Activated naive CD4-positive, alpha-beta T cell treated with anti-CD3 and anti-CD28 coated beads for 36 hours (primary cell): ENCODE results near the gene SIDT2. TPM values are rescaled to one million over a fixed set of nuclear protein-coding genes. Genes with fewer than 3 reads are reported as not detected.

ENCODE experiments used
- CTCF ChIA-PET: fragments of 350-600 bp; sonication (Branson Sonifier 250); formaldehyde crosslinking; loops from one replicate; lab custom pipeline; 2021; ENCODE audit warnings: antibody characterized with exemption; lab: Charles Lee
- DNase-seq: peaks from one replicate; pipeline ENCODE4 v3.0.0-alpha.2; 2020
- H3K27ac Mint-ChIP-seq: one replicate; pipeline ENCODE4 v1.8.0; 2021; ENCODE audit warnings: mild to moderate bottlenecking, mixed read lengths
- H3K27me3 Mint-ChIP-seq: one replicate; pipeline ENCODE4 v1.8.0; 2021; ENCODE audit warnings: low read depth, mixed read lengths
- H3K36me3 Mint-ChIP-seq: one replicate; pipeline ENCODE4 v1.8.0; 2021; ENCODE audit warnings: low read depth, mixed read lengths
- H3K4me1 Mint-ChIP-seq: one replicate; pipeline ENCODE4 v1.8.0; 2021; ENCODE audit warnings: low read depth, mixed read lengths
- H3K4me3 Mint-ChIP-seq: one replicate; pipeline ENCODE4 v1.8.0; 2021; ENCODE audit warnings: mild to moderate bottlenecking, moderate library complexity, mixed read lengths
- H3K9me3 Mint-ChIP-seq: one replicate; pipeline ENCODE4 v1.8.0; 2021; ENCODE audit warnings: mixed read lengths
- intact Hi-C: fragments of 100-400 bp; cut with micrococcal nuclease; formaldehyde crosslinking; loops from one replicate; pipeline ENCODE4 v1.15.1; 2023
- total RNA-seq, 2 experiments: library from RNA; stranded (reverse); gene quantifications; one replicate each; pipeline ENCODE4 v1.2.3, GENCODE V29; 2021

The SIDT2 gene
- total RNA-seq, 2 experiments from 2014 or later: 23.9 to 25.6 TPM

GRCh38 chr11:117193130-117194020, 14.8 kb downstream of the SIDT2 start:
- Mint-ChIP-seq H3K9me3 (no peaks in the 10 kb centered on the region), H3K27me3 (no peaks in the 10 kb centered on the region), H3K36me3 (peaks cover 8% of the 10 kb centered on the region), H3K4me1 (no peaks in the 10 kb centered on the region), H3K4me3 (no peak overlapping the region), H3K27ac (peak overlapping the region; percentile 36)
- intact Hi-C loops: no loop called here
- CTCF ChIA-PET: interaction anchor here (1.1 kb wide), 2 partner anchors 13 to 34 kb away, joined by 3 to 4 read pairs; no protein-coding TSS in a partner anchor
- no peak for DNase-seq

- intact Hi-C loops: no loop called here
- Mint-ChIP-seq H3K4me1 (no peaks in the 10 kb centered on the region), H3K9me3 (no peaks in the 10 kb centered on the region), H3K27ac (peak overlapping the region; percentile 32), H3K27me3 (no peaks in the 10 kb centered on the region), H3K4me3 (no peak overlapping the region), H3K36me3 (peaks cover 8% of the 10 kb centered on the region)
- CTCF ChIA-PET: interaction anchor here (1.1 kb wide), 2 partner anchors 13 to 33 kb away, joined by 3 to 4 read pairs; no protein-coding TSS in a partner anchor
- DNase-seq: no peak
Observed at GRCh38 chr11:117194267-117194666, 15.7 kb downstream of the SIDT2 start.

- no peak overlapping the region for H3K4me3 Mint-ChIP-seq
- no peak overlapping the region for H3K27ac Mint-ChIP-seq
- peaks cover 8% of the 10 kb centered on the region for H3K36me3 Mint-ChIP-seq
- DNase-seq: no peak
- H3K4me1 Mint-ChIP-seq: no peaks in the 10 kb centered on the region
- intact Hi-C loops: no loop called here
- CTCF ChIA-PET: interaction anchor here (1.2 kb wide), 1 partner anchor 12 kb away, joined by 3 read pairs; no protein-coding TSS in a partner anchor
- H3K9me3 Mint-ChIP-seq: no peaks in the 10 kb centered on the region
- no peaks in the 10 kb centered on the region for H3K27me3 Mint-ChIP-seq
Observed at GRCh38 chr11:117195258-117195657, 16.7 kb downstream of the SIDT2 start.

- DNase-seq: no peak
- H3K4me1 Mint-ChIP-seq: no peaks in the 10 kb centered on the region
- peaks cover 8% of the 10 kb centered on the region for H3K36me3 Mint-ChIP-seq
- CTCF ChIA-PET: interaction anchor here (1.2 kb wide), 1 partner anchor 13 kb away, joined by 3 read pairs; no protein-coding TSS in a partner anchor
- H3K4me3 Mint-ChIP-seq: no peak overlapping the region
- no peak overlapping the region for H3K27ac Mint-ChIP-seq
- intact Hi-C loops: no loop called here
- no peaks in the 10 kb centered on the region for H3K9me3 Mint-ChIP-seq
- H3K27me3 Mint-ChIP-seq: no peaks in the 10 kb centered on the region
Observed at GRCh38 chr11:117195761-117196160, 17.2 kb downstream of the SIDT2 start.

DNA sequence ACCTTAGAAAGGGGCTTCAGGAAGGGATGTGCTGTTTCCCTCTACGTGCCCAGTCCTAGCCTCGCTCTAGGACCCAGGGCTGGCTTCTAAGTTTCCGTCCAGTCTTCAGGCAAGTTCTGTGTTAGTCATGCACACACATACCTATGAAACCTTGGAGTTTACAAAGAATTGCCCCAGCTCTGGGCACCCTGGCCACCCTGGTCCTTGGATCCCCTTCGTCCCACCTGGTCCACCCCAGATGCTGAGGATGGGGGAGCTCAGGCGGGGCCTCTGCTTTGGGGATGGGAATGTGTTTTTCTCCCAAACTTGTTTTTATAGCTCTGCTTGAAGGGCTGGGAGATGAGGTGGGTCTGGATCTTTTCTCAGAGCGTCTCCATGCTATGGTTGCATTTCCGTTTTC, 18.5 kb downstream of the SIDT2 start:
- no peaks in the 10 kb centered on the region for H3K4me1 Mint-ChIP-seq
- intact Hi-C loops: no loop called here
- CTCF ChIA-PET: interaction anchor here (0.6 to 1.4 kb wide), 4 partner anchors 15 to 47 kb away, joined by 3 to 5 read pairs (median 3); no protein-coding TSS in a partner anchor
- no peaks in the 10 kb centered on the region for H3K9me3 Mint-ChIP-seq
- H3K27me3 Mint-ChIP-seq: no peaks in the 10 kb centered on the region
- H3K36me3 Mint-ChIP-seq: peaks cover 8% of the 10 kb centered on the region
- H3K27ac Mint-ChIP-seq: no peak overlapping the region
- no peak for DNase-seq
- no peak overlapping the region for H3K4me3 Mint-ChIP-seq

- H3K27me3 Mint-ChIP-seq: no peaks in the 10 kb centered on the region
- H3K4me3 Mint-ChIP-seq: no peak overlapping the region
- peaks cover 8% of the 10 kb centered on the region for H3K36me3 Mint-ChIP-seq
- H3K4me1 Mint-ChIP-seq: no peaks in the 10 kb centered on the region
- H3K9me3 Mint-ChIP-seq: no peaks in the 10 kb centered on the region
- intact Hi-C loops: no loop called here
- CTCF ChIA-PET: interaction anchor here (1.1 to 1.6 kb wide), 4 partner anchors 16 to 48 kb away, joined by 3 to 5 read pairs (median 4); no protein-coding TSS in a partner anchor
- no peak overlapping the region for H3K27ac Mint-ChIP-seq
- DNase-seq: no peak
Observed at GRCh38 chr11:117197516-117198456, 19.2 kb downstream of the SIDT2 start.

DNA sequence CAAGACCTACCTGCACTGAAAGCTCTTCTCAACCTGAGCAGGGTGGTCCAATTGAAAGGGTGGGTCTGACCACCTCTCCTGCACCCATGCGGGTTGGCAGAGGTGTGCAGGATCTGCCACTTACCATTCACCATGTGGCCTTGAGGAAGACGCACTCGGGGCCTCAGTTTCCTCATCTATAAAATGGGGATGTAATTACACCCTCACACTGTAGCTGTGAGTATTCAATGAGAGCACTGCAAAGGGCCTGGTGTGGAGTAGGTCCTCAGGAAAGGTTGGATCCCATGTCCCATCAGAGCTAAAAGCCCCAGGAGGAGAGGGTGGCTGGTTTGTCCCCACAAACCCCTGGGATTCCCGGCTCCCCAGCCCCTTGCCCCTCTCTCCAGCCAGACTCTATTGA, 20.1 kb downstream of the SIDT2 start:
- no peak overlapping the region for H3K4me3 Mint-ChIP-seq
- no peak for DNase-seq
- H3K36me3 Mint-ChIP-seq: peaks cover 4% of the 10 kb centered on the region
- H3K27me3 Mint-ChIP-seq: no peaks in the 10 kb centered on the region
- no peaks in the 10 kb centered on the region for H3K4me1 Mint-ChIP-seq
- CTCF ChIA-PET: interaction anchor here (1.6 kb wide), 1 partner anchor 17 kb away, joined by 4 read pairs; no protein-coding TSS in a partner anchor
- no peak overlapping the region for H3K27ac Mint-ChIP-seq
- no peaks in the 10 kb centered on the region for H3K9me3 Mint-ChIP-seq
- intact Hi-C loops: no loop called here

DNA sequence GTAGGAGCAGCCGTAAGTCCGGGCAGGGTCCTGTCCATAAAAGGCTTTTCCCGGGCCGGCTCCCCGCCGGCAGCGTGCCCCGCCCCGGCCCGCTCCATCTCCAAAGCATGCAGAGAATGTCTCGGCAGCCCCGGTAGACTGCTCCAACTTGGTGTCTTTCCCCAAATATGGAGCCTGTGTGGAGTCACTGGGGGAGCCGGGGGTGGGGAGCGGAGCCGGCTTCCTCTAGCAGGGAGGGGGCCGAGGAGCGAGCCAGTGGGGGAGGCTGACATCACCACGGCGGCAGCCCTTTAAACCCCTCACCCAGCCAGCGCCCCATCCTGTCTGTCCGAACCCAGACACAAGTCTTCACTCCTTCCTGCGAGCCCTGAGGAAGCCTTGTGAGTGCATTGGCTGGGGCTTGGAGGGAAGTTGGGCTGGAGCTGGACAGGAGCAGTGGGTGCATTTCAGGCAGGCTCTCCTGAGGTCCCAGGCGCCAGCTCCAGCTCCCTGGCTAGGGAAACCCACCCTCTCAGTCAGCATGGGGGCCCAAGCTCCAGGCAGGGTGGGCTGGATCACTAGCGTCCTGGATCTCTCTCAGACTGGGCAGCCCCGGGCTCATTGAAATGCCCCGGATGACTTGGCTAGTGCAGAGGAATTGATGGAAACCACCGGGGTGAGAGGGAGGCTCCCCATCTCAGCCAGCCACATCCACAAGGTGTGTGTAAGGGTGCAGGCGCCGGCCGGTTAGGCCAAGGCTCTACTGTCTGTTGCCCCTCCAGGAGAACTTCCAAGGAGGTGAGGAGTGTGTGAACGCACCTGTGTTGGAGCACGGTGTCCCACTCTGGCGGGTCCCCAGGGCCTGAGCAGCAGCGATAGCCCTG, 20.7 kb downstream of the SIDT2 start, which contains the start of gene TAGLN:
Gene TAGLN, plus strand, starts transcription at position 318 of the 863 bp plus-strand sequence. CDS start 3,644 bp downstream, outside the sequence.
- Mint-ChIP-seq H3K9me3 (no peaks in the 10 kb centered on the region), H3K27ac (no peak within 1 kb of the TSS), H3K36me3 (peaks cover 4% of the 10 kb centered on the region), H3K4me3 (no peak within 1 kb of the TSS), H3K27me3 (no peaks in the 10 kb centered on the region), H3K4me1 (no peaks in the 10 kb centered on the region)
- intact Hi-C loops: no loop called here
- CTCF ChIA-PET: interaction anchor here (0.7 to 1.6 kb wide), 2 partner anchors 18 to 402 kb away, joined by 3 to 4 read pairs; no protein-coding TSS in a partner anchor
- no peak for DNase-seq

- no peak overlapping the region for H3K4me3 Mint-ChIP-seq
- no peaks in the 10 kb centered on the region for H3K4me1 Mint-ChIP-seq
- intact Hi-C loops: no loop called here
- DNase-seq: no peak
- H3K36me3 Mint-ChIP-seq: peaks cover 9% of the 10 kb centered on the region
- no peaks in the 10 kb centered on the region for H3K9me3 Mint-ChIP-seq
- CTCF ChIA-PET: interaction anchor here (0.7 to 1.6 kb wide), 2 partner anchors 19 to 403 kb away, joined by 3 to 4 read pairs; no protein-coding TSS in a partner anchor
- no peak overlapping the region for H3K27ac Mint-ChIP-seq
- no peaks in the 10 kb centered on the region for H3K27me3 Mint-ChIP-seq
Observed at GRCh38 chr11:117199916-117200812, 21.6 kb downstream of the SIDT2 start.

- intact Hi-C loops: no loop called here
- Mint-ChIP-seq H3K4me1 (no peaks in the 10 kb centered on the region), H3K36me3 (peaks cover 7% of the 10 kb centered on the region), H3K9me3 (no peaks in the 10 kb centered on the region), H3K27ac (no peak overlapping the region), H3K27me3 (no peaks in the 10 kb centered on the region), H3K4me3 (no peak overlapping the region)
- DNase-seq: no peak
- CTCF ChIA-PET: no interaction called here
Observed at GRCh38 chr11:117200813-117201657, 22.5 kb downstream of the SIDT2 start.
